ENCODE results near the gene DYNC1I2. TPM values are rescaled to one million over a fixed set of nuclear protein-coding genes. Genes with fewer than 3 reads are reported as not detected.

Gene DYNC1I2
- total RNA-seq, 1 experiment from 2014 or later: 72.8 TPM

DNA sequence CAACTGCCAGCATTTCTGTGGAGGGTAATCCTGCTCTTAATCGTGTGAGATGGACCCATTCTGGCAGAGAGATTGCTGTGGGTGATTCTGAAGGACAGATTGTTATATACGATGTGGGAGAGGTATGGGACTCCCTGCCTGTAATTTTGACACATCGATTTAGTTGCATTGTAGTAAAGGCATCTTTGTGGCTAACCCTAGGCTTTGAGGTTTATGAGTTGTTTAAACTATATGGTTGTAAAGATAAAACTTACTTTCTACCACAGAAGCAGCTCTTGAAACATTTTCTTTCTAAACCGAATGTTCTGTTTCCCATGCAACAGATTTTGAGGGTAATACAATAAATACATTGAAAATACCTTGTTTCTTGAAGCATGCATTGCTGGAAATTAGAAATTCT lies 58.5 kb downstream of the DYNC1I2 start:
- CTCF ChIA-PET: no interaction called here
- H3K4me1 ChIP-seq (ENCODE audit: control insufficient read depth, insufficient read depth, low read length): no peaks in the 10 kb centered on the region
- in situ Hi-C loops (cut with HindIII; ENCODE audit: low pct_unique_long_range_greater_than_20kb, low sequenced_read_pairs): no loop called here

DNA sequence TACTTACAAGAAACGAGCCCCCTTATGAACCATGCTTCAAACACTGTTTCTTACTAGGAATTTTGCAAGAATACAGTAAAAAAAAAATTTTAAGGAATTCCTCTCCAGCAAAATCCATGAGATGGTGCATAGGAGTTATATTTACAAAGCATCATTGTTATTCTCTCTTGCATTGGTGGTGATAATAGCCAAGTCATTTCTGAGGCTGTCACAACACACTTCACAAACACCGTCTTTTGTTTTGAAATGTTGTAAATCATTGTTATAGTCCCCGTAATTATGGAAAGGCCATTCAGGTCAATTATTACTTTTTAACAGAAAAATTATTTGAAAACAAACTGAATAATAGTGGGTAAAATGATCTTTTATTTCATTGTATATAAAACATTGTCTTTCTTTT lies 60.1 kb downstream of the DYNC1I2 start:
- ATAC-seq (no peak), DNase-seq (ENCODE audit: low read depth, low spot score) (no peak)
- peaks cover 45% of the 10 kb centered on the region for H3K36me3 ChIP-seq (ENCODE audit: control insufficient read depth, insufficient read depth, low read length)
- POLR2A ChIA-PET: no interaction called here
- in situ Hi-C loops (cut with HindIII; ENCODE audit: low pct_unique_long_range_greater_than_20kb, low sequenced_read_pairs): no loop called here
- TF ChIP-seq, protein P1, sequence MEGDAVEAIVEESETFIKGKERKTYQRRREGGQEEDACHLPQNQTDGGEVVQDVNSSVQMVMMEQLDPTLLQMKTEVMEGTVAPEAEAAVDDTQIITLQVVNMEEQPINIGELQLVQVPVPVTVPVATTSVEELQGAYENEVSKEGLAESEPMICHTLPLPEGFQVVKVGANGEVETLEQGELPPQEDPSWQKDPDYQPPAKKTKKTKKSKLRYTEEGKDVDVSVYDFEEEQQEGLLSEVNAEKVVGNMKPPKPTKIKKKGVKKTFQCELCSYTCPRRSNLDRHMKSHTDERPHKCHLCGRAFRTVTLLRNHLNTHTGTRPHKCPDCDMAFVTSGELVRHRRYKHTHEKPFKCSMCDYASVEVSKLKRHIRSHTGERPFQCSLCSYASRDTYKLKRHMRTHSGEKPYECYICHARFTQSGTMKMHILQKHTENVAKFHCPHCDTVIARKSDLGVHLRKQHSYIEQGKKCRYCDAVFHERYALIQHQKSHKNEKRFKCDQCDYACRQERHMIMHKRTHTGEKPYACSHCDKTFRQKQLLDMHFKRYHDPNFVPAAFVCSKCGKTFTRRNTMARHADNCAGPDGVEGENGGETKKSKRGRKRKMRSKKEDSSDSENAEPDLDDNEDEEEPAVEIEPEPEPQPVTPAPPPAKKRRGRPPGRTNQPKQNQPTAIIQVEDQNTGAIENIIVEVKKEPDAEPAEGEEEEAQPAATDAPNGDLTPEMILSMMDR (IDR thresholded peaks at IDR 0.05): no peak
- no peak for TF ChIP-seq SIN3A (IDR thresholded peaks at IDR 0.05; ENCODE audit: borderline replicate concordance, insufficient read depth, low read depth, low read length)
- no peaks in the 10 kb centered on the region for H3K4me1 ChIP-seq (ENCODE audit: control insufficient read depth, insufficient read depth, low read length)
- H3K27me3 ChIP-seq (ENCODE audit: control insufficient read depth, insufficient read depth, low read length): no peaks in the 10 kb centered on the region
- intact Hi-C loops (cut with micrococcal nuclease; ENCODE audit: unreplicated experiment): no loop called here
- no peaks in the 10 kb centered on the region for H3K9me3 ChIP-seq (ENCODE audit: control insufficient read depth, insufficient read depth, low read depth, low read length)
- BruUV-seq (replicated peaks): no TSS peak
- H3K4me3 ChIP-seq (ENCODE audit: low read depth in 2 of 2, low read length in 2 of 2): no peak overlapping the region
- CTCF ChIA-PET: no interaction called here
- no peak overlapping the region for H3K27ac ChIP-seq (ENCODE audit: low read length)

More for the DNA sequence above, 58.5 kb downstream of the DYNC1I2 start:
- H3K36me3 ChIP-seq (ENCODE audit: control insufficient read depth, insufficient read depth, low read length): peaks cover 36% of the 10 kb centered on the region
- intact Hi-C loops (cut with micrococcal nuclease; ENCODE audit: unreplicated experiment): no loop called here
- DNase-seq (ENCODE audit: low read depth, low spot score) (no peak), ATAC-seq (no peak)
- POLR2A ChIA-PET: no interaction called here
- no peak overlapping the region for H3K4me3 ChIP-seq (ENCODE audit: low read depth in 2 of 2, low read length in 2 of 2)
- no peaks in the 10 kb centered on the region for H3K9me3 ChIP-seq (ENCODE audit: control insufficient read depth, insufficient read depth, low read depth, low read length)
- BruUV-seq (replicated peaks): no TSS peak
- H3K27ac ChIP-seq (ENCODE audit: low read length): no peak overlapping the region
- TF ChIP-seq SIN3A (IDR thresholded peaks at IDR 0.05; ENCODE audit: borderline replicate concordance, insufficient read depth, low read depth, low read length): no peak
- TF ChIP-seq TCF7L2 (IDR thresholded peaks at IDR 0.05; ENCODE audit: low read depth, low read length): no peak
- TF ChIP-seq, protein P1 (IDR thresholded peaks at IDR 0.05): no peak
- TF ChIP-seq, protein P2, sequence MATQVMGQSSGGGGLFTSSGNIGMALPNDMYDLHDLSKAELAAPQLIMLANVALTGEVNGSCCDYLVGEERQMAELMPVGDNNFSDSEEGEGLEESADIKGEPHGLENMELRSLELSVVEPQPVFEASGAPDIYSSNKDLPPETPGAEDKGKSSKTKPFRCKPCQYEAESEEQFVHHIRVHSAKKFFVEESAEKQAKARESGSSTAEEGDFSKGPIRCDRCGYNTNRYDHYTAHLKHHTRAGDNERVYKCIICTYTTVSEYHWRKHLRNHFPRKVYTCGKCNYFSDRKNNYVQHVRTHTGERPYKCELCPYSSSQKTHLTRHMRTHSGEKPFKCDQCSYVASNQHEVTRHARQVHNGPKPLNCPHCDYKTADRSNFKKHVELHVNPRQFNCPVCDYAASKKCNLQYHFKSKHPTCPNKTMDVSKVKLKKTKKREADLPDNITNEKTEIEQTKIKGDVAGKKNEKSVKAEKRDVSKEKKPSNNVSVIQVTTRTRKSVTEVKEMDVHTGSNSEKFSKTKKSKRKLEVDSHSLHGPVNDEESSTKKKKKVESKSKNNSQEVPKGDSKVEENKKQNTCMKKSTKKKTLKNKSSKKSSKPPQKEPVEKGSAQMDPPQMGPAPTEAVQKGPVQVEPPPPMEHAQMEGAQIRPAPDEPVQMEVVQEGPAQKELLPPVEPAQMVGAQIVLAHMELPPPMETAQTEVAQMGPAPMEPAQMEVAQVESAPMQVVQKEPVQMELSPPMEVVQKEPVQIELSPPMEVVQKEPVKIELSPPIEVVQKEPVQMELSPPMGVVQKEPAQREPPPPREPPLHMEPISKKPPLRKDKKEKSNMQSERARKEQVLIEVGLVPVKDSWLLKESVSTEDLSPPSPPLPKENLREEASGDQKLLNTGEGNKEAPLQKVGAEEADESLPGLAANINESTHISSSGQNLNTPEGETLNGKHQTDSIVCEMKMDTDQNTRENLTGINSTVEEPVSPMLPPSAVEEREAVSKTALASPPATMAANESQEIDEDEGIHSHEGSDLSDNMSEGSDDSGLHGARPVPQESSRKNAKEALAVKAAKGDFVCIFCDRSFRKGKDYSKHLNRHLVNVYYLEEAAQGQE (IDR thresholded peaks at IDR 0.05; ENCODE audit: insufficient read depth in 1 of 2, low read depth in 2 of 2, low read length in 1 of 2): no peak
- no peak for TF ChIP-seq POLR2AphosphoS5 (IDR thresholded peaks at IDR 0.05; ENCODE audit: low read depth, low read length)
- no peaks in the 10 kb centered on the region for H3K27me3 ChIP-seq (ENCODE audit: control insufficient read depth, insufficient read depth, low read length)

All from Panc1 (cell line).